ENCODE results near the gene RWDD3.

- TF ChIP-seq TAF1 (IDR thresholded peaks at IDR 0.05; ENCODE audit: low read depth, low read length) (no peak), POLR2A (IDR thresholded peaks at IDR 0.05; ENCODE audit: low read depth, low read length) (no peak), POLR2AphosphoS5 (IDR thresholded peaks at IDR 0.05; ENCODE audit: low read depth, low read length) (no peak)
These were observed 21.8 kb downstream of the RWDD3 start for GRCh38 chr1:95255826-95256225.

Data from GM12891 (cell line).